HEK293T (cell line): ENCODE results near the gene MAMLD1.

Source experiments
- BHLHE40 ChIP-seq: fragments of 450-650 bp; IDR thresholded peaks from 2 replicates; pipeline ENCODE4 v1.6.1; 2016; ENCODE audit warnings: mild to moderate bottlenecking, moderate library complexity, borderline replicate concordance
- FOXA1 ChIP-seq: fragments of 450-650 bp; IDR thresholded peaks from 2 replicates; pipeline ENCODE4 v1.6.1; 2016; ENCODE audit warnings: mild to moderate bottlenecking
- FOXM1 ChIP-seq: fragments of 450-650 bp; IDR thresholded peaks from 2 replicates; pipeline ENCODE4 v1.6.1; 2017; ENCODE audit warnings: mild to moderate bottlenecking, borderline replicate concordance
- HDGF ChIP-seq: fragments of 450-650 bp; IDR thresholded peaks from 2 replicates; pipeline ENCODE4 v1.6.1; 2017; ENCODE audit warnings: antibody characterized with exemption, borderline replicate concordance
- L3MBTL2 ChIP-seq: fragments of 450-650 bp; conservative IDR thresholded peaks from 2 replicates; pipeline ENCODE4 v1.6.1; 2016; ENCODE audit warnings: mild to moderate bottlenecking
- NFRKB ChIP-seq: fragments of 450-650 bp; IDR thresholded peaks from 2 replicates; pipeline ENCODE4 v1.6.1; 2016; ENCODE audit warnings: mild to moderate bottlenecking, moderate library complexity
- PKNOX1 ChIP-seq: fragments of 450-650 bp; IDR thresholded peaks from 2 replicates; pipeline ENCODE4 v1.6.1; 2016
- SP1 ChIP-seq: fragments of 450-650 bp; IDR thresholded peaks from 2 replicates; pipeline ENCODE4 v1.6.1; 2017
- SUZ12 ChIP-seq: fragments of 450-650 bp; IDR thresholded peaks from 2 replicates; pipeline ENCODE4 v1.6.1; 2016; ENCODE audit warnings: mild to moderate bottlenecking
- TARDBP ChIP-seq: fragments of 450-650 bp; IDR thresholded peaks from 2 replicates; pipeline ENCODE4 v1.6.1; 2016
- ZNF384 ChIP-seq: fragments of 450-650 bp; IDR thresholded peaks from 2 replicates; pipeline ENCODE4 v1.6.1; 2016

- TF ChIP-seq SP1 = no peak
- TF ChIP-seq L3MBTL2 = no peak
- TF ChIP-seq FOXA1 = no peak
- no peak for TF ChIP-seq HDGF
- TF ChIP-seq ZNF384 = no peak
- TF ChIP-seq TARDBP = no peak
- no peak for TF ChIP-seq BHLHE40
- TF ChIP-seq PKNOX1 = no peak
- TF ChIP-seq FOXM1 = no peak
- TF ChIP-seq SUZ12 = no peak
- TF ChIP-seq NFRKB = no peak
Observed at GRCh38 chrX:150326541-150327247, 36.4 kb upstream of the MAMLD1 start.
